GM18505 (cell line): ENCODE results near the gene DPPA5.

Experiments used
- ATAC-seq: cut with Tn5 transposase; IDR thresholded peaks from one replicate; pipeline ENCODE4 v1.9.1; 2021; ENCODE audit not compliant: unreplicated experiment
- POLR2A ChIP-seq: IDR thresholded peaks from 4 replicates; pipeline ENCODE4 v1.6.1; 2011; ENCODE audit warnings: borderline replicate concordance; ENCODE audit not compliant: insufficient read depth, insufficient read length; ENCODE audit errors: extremely low read depth

The DPPA5 gene

GRCh38 chr6:73375216-73375615 lies 21.1 kb upstream of the DPPA5 start:
- ATAC-seq = no peak

GRCh38 chr6:73372516-73372915 lies 18.4 kb upstream of the DPPA5 start:
- no peak for TF ChIP-seq POLR2A
- ATAC-seq = no peak

More at GRCh38 chr6:73375216-73375615, 21.1 kb upstream of the DPPA5 start:
- no peak for TF ChIP-seq POLR2A

- no peak for TF ChIP-seq POLR2A
- no peak for ATAC-seq
These were observed 17.9 kb upstream of the DPPA5 start for GRCh38 chr6:73371984-73372383.

GRCh38 chr6:73369563-73369962 lies 15.5 kb upstream of the DPPA5 start, which contains the start of gene OOEP:
OOEP (minus strand) TSS chr6:73369897; CDS start chr6:73369792, 105 bp downstream.
- no peak for TF ChIP-seq POLR2A
- ATAC-seq = no peak

DNA sequence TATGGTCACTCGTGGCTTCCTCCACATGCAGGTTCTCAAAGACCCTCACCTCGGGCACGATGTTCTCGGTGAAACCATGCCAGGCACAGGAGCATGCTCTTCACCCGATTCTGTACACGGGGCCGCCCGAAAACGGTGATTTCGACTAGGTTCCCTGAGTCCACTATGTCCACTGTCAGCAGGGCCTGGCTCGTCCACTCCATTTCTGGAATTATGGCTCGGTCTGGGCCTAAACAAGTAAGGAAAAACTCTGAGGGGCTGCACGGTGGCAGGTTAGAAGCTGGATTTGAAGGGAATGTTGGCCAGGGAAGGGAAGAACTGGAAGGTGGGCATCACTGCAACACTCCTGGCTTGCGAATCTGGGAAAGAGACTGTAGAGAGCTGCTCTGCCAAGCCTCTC lies 15.1 kb upstream of the DPPA5 start:
- ATAC-seq = no peak
- TF ChIP-seq POLR2A = no peak

GRCh38 chr6:73368675-73369074 lies 14.6 kb upstream of the DPPA5 start:
- no peak for ATAC-seq
- TF ChIP-seq POLR2A = no peak

GRCh38 chr6:73367761-73368355 lies 13.8 kb upstream of the DPPA5 start:
- no peak for ATAC-seq
- TF ChIP-seq POLR2A = no peak

DNA sequence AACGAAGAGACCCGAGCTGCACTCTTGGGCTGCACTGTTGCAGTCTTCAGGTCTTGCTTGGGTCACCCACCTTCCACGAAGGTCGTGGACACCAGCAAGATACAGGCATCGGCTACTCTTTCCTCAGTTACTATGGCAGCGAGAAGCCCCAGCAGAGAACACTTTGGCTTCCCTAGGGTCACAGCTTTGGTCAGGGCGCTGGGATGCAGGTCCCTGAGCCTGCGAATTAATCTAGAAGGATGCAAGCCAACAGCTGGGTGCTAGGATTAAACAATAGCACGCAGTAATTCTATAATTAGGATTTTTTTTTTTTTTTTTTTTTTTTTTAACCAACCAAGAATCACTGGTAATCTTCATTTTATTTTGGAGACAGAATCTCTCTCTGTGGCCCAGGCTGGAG lies 10.5 kb upstream of the DPPA5 start:
- no peak for ATAC-seq
- TF ChIP-seq POLR2A = no peak

DNA sequence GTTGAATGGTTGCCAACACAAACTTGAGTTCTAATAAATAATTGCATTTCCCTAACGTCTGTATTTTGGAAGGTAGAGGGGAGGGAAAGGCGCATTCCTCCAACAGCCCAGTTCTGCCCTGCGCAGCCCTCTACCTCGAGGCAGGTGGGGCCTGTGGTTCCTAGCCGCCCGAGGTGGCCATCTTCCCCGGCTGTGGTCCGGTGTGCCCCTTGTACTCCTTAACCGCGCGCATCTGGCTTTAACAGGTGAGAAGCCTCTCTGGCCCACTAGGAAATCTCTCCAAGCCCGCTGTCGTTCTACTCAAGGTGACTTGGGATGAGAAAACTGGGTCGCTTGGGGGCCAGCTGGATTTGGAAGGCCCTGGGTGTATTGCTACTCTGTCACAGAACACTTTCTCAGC lies 10.0 kb upstream of the DPPA5 start:
- no peak for ATAC-seq
- no peak for TF ChIP-seq POLR2A

DNA sequence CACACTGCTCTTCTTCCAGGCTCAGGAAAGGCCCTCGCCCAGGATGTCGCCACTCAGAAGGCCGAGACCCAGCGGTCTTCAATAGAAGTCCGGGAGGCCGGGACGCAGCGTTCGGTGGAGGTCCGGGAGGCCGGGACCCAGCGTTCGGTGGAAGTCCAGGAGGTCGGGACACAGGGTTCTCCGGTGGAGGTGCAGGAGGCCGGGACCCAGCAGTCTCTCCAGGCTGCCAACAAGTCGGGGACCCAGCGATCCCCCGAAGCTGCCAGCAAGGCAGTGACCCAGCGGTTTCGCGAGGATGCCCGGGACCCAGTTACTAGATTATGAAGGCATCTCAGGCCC lies 9.4 kb upstream of the DPPA5 start:
- ATAC-seq = no peak
- no peak for TF ChIP-seq POLR2A

GRCh38 chr6:73362869-73363536 lies 8.9 kb upstream of the DPPA5 start:
- ATAC-seq = no peak
- TF ChIP-seq POLR2A = no peak

DNA sequence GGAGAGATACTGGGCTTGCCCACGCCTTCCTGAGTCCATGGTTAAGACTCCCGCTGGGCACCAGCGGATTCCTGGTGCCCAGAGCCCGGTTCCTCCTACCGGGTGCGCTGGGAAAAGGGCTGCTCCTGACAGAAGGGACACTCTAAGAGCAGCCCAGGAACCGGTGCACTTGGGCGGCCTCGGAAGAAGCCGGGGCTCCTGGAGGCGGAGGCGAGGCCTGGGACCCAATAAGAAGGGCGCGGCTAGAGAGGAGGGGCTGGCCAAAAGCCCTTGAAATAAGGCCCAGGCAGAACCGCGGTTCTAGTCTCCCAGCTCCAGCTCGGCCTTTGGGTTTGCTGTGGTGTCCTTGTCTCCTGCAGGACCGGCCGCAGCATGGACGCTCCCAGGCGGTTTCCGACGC lies 8.3 kb upstream of the DPPA5 start, which contains the start of gene KHDC3L:
KHDC3L (plus strand) TSS at position 301 of the 400 bp plus-strand sequence; CDS start at position 373, 72 bp downstream.
- no peak for TF ChIP-seq POLR2A

DNA sequence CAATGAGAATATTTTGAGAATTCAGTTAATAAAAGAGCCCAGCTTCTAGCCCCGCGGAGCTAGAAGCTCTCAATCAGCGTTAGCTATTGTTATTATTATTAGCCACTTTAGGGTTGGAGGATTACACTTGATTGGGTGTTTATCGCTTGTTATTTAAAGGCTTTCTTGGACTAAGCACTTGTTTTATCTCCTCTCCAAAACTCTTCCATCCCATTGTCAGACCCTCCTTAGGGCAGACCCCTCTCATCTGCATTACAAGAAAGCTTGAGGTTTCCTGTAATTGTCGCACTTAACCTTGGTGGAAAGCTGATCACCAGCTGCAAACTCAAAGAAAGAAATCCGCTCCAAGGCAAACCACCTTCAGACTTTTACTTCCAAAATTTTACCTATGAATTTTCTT lies 4.8 kb downstream of the DPPA5 start:
- no peak for ATAC-seq
- TF ChIP-seq POLR2A = no peak

More for the DNA sequence above, 8.3 kb upstream of the DPPA5 start, which contains the start of gene KHDC3L:
- no peak for ATAC-seq

DNA sequence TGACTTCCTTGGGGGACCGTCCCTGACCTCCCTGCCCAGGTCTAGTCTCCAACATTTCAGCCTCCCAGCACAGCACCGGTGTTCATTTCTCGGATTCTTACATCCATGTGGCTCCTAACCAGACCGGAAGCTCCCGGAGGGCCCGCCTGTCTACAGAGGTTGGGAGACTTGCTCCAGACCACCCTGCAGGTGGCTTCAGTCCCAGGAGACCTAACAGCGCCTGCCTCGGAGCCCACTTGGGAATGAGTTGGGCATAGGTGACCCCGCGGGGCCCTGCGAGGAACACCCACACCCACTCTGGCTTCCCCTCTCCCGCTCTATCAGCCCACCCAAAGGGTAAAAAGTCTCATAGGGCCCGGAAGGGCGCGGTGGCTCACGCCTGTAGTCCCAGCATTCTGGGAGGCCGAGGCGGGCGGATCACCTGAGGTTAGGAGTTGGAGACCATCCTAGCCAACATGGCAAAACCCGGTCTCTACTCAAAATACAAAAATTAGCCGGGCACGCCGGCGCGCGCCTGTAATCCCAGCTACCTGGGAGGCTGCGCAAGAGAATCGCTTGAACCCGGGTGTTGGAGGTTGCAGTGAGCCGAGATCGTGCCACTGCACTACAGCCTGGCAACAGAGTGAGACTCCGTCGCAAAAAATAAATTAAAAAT lies 5.4 kb downstream of the DPPA5 start:
- TF ChIP-seq POLR2A = no peak
- ATAC-seq = no peak

DNA sequence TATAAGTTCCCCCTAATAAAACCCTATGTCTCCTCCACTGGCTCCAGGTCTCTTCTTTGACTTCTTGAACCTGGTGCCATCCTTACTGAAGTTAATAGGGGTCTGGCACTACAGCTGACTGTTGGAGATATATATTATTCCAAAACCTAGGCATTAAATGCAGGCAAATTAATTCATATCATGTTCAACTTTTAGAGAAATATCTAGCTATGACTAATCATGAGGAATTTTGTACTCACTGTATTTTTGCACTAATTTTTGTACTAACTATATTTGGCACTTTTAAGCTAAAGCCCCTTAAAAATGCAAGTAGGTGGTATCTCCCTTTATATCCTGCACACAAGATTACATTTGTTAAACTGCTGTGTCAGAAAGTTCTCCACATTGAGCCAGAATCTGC lies 10.9 kb downstream of the DPPA5 start:
- ATAC-seq = no peak
- TF ChIP-seq POLR2A = no peak

DNA sequence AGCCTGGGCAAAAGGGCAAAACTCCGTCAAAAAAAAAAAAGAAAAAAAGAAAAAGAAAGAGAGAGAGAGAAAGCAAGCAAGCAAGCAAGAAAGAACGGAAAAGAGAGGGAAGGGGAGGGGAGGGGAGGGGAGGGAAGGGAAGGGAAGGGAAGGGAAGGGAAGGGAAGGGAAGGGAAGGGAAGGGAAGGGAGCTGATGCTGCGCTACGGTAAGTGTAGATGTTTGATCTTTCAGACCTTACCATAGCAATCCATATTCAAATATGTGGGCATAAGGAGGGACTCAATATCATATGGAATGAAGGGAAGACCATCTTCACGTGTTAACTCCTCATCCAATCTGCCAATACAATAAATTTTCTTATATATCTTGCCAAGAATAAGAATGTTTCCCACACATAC lies 11.9 kb downstream of the DPPA5 start:
- TF ChIP-seq POLR2A = no peak
- ATAC-seq = no peak
